CD4-positive, alpha-beta T cell treated with Interleukin-15 for 1 hour (primary cell): ENCODE data around the gene PIK3R3.

Experiments
- DNase-seq: peaks from one replicate; pipeline ENCODE4 v3.0.0-alpha.2; 2020

Gene PIK3R3

GRCh38 chr1:46020010-46020409 lies 112.4 kb downstream of the PIK3R3 start:
- DNase-seq: no peak

- DNase-seq: no peak
These were observed 113.1 kb downstream of the PIK3R3 start for GRCh38 chr1:46019348-46019747.

DNA sequence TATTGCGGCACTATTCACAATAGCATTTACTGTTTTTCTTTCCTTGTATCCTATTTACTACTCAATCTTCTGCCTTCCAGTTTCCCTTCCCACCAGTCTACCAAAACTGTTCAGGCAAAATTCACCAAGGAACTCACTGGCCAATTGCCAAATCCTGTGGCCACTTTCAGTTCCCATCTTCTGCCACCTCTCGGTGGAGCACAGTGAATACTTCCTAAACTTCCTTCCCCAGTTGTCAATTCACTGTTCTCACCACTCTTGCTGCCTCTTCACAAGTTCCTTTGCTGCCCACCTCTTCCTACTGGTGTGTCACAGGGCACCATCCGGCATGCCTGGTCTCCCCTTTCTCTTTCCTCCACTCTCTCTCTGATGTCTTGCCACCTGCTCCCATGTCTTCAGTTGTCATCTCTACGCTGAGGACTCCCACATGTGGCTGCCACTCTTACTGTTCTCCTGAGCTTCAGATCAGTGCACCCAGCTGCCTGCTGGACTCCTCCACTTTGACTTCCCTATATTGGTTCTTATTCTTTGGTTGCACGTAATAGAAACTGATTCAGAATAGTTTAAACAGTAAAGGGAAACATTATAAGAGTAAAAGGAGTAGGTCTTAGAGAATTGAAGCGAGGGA lies 114.4 kb downstream of the PIK3R3 start:
- no peak for DNase-seq

GRCh38 chr1:46013581-46013980 lies 118.8 kb downstream of the PIK3R3 start:
- no peak for DNase-seq

DNA sequence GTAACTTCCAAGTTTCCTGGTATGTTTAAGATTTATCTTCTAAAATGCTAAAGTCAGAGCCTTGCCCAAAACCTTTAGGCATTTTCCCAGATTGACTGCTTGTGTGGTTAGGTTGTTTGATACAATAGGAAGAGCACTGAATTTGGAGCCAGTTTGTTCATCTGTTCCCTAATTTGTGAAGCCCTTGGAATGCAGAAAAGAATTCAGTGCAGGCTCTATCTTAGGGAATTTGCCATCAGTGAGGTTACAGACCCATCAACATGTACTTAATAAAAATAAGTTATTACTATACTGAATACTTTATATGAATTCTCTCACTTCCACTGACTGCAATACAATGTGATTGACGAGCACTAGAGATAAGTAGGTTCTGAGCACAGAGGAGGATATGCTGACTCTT lies 120.2 kb downstream of the PIK3R3 start:
- DNase-seq: no peak

- DNase-seq: no peak
These were observed 121.2 kb downstream of the PIK3R3 start for GRCh38 chr1:46011121-46011695.

DNA sequence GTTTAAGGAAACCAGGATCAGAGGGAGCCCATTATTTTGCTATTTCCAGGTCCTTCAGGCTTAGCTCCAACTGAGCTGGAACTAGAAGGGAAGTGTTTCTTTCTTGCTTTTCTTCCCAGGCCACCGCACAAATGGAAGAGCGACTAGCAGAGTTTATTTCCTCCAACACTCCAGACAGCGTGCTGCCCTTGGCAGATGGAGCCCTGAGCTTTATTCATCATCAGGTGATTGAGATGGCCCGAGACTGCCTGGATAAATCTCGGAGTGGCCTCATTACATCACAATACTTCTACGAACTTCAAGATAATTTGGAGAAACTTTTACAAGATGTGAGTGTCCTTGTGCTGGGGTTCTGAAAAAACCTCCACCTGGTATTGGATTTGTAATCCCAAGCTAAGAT lies 121.8 kb downstream of the PIK3R3 start:
- DNase-seq: no peak

DNA sequence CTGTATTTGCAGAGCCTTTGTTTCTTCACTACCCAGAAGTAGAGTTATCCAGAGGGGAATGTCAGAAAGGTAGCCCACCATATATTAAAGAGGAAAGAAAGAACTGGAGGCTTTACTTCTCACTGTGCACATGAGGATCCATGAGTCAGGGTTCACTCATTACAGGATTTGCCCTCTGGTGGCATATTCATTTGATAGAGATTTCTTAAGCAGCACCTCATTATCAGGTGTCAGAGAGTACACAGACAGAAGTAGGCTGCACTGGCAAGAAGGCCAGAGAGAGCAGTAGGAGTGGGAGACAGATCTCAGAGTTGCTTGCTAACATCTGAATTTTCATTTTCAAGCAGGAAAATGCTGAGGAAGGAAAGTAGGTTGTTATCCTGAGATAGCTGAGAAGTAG lies 123.8 kb downstream of the PIK3R3 start:
- DNase-seq: no peak

DNA sequence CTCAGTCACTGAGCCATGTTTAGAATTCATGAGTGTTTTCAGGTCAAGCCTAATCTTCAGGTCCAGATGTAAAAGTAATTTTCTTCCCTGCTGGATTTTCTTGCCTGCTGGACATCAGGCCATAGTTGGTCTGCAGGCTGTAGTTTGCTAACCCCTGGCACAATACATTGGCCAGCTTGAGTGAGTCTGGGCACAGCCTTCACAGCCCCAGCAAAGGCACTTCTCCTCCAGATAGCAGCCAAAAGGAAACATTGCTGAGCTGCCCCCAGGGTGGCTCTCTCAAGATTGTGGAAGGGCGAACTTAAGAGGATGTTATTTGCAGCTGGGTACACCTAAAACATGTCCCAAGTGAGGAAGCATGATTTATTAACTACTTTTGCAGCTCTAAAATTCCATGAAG lies 126.8 kb downstream of the PIK3R3 start:
- DNase-seq: no peak

DNA sequence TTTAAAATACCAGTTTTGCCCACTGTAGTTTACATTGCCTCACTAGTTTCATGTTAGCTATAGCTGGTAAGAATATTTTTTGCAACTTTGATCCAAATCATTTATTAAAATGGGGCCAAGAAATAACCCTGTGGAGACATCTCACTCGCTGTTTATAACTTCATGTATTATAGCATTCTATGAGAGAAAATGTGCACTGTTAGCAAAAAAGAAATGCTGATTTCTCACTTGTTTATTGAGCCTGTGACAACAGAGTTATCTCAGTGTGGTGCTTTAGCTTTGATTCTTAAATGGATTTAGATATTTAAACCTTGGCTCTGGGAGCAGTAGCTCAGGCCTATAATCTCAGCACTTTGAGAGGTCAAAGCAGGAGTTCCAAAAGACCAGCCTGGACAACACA lies 127.9 kb downstream of the PIK3R3 start:
- DNase-seq: no peak

GRCh38 chr1:46003315-46003714 lies 129.1 kb downstream of the PIK3R3 start:
- no peak for DNase-seq

DNA sequence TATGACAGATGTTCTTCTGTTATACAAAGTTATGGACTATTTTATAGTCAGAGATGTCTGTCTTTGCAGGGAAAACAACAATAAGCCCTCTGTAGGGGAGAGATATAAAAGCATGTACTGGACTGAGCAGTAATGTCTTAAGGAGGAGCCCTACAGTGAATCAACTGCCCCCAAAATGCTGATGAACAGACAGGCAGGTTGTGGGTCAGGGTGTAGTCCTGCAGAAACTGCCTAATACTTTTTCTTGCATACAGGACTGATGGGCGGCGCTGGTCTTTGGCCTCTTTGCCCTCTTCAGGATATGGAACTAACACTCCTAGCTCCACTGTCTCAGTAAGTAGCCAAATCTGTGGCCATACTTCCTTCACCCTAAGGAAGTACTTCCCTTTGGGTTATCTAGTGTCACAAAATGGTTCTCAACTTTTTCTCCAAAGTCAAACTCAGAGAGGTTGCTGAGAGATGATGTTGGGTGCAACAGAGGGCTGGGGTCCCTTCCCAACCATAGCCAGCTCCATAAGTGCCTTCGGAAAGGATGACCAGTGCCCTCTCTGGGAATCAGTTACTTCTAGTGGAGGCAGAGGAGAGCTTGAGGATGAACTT lies 129.8 kb downstream of the PIK3R3 start:
- DNase-seq: no peak

- no peak for DNase-seq
These were observed 131.2 kb downstream of the PIK3R3 start for GRCh38 chr1:46001081-46001785.

DNA sequence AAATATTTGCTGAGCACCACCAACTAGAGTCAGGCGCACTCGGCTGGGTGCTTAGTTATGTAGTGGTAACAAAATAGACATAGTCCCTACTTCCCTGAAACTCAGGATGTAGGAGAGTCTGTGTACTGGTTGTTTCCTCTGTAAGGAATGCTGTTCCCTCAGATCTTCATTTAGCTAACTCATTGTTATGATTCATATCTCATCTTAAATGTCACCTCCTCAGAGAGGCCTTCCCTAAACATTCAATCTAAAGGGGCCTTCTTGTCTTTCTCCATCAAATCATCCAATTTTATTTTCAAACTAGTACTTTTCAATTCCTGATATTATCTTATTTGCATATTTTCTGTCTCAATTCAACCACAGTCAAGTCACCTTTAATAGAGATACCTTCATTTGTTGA lies 132.9 kb downstream of the PIK3R3 start:
- DNase-seq: no peak

GRCh38 chr1:45998020-45998617 lies 134.3 kb downstream of the PIK3R3 start:
- no peak for DNase-seq

DNA sequence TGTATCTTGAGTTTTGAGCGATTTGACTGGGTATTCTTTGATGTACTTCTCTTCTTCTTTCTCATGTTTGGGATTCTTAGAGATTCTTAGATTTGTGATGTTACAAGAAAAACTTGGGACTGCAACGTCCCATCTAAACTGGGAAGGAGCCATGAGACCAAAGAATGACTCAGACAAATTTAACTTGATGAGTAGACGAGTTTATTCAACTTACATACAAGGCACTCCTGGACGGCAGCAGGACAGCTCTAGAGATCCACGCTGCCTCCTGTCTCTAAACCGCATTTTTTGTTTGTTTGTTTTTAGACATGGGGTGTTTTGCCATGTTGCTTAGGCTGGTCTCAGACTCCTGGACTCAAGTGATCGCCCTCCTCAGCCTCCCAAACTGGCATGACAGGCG lies 137.1 kb downstream of the PIK3R3 start:
- DNase-seq: no peak

- no peak for DNase-seq
These were observed 138.0 kb downstream of the PIK3R3 start for GRCh38 chr1:45994423-45994822.
